ENCODE data around the gene DMBT1.

The DMBT1 gene

GRCh38 chr10:122560279-122560804 is at the start of gene DMBT1:
DMBT1 (plus strand) TSS chr10:122560754; CDS start chr10:122560771, 17 bp downstream.
- no peak for DNase-seq

- DNase-seq: no peak
Measured at GRCh38 chr10:122513053-122513452, 47.5 kb upstream of the DMBT1 start.

- no peak for DNase-seq
Measured at GRCh38 chr10:122514045-122514840, 46.3 kb upstream of the DMBT1 start.

GRCh38 chr10:122515022-122515424 is 45.5 kb upstream of the DMBT1 start:
- DNase-seq: no peak

GRCh38 chr10:122515588-122516231 is 44.8 kb upstream of the DMBT1 start:
- no peak for DNase-seq

GRCh38 chr10:122516734-122517133 is 43.8 kb upstream of the DMBT1 start:
- no peak for DNase-seq

GRCh38 chr10:122519144-122519543 is 41.4 kb upstream of the DMBT1 start:
- DNase-seq: no peak

GRCh38 chr10:122519873-122520272 is 40.7 kb upstream of the DMBT1 start:
- no peak for DNase-seq

GRCh38 chr10:122521011-122521410 is 39.5 kb upstream of the DMBT1 start:
- DNase-seq: no peak

- no peak for DNase-seq
Measured at GRCh38 chr10:122524811-122525210, 35.7 kb upstream of the DMBT1 start.

- no peak for DNase-seq
Measured at GRCh38 chr10:122525788-122526187, 34.8 kb upstream of the DMBT1 start.

GRCh38 chr10:122526892-122527291 is 33.7 kb upstream of the DMBT1 start:
- DNase-seq: no peak

- DNase-seq: no peak
Measured at GRCh38 chr10:122530177-122530576, 30.4 kb upstream of the DMBT1 start.

- DNase-seq: no peak
Measured at GRCh38 chr10:122531261-122531660, 29.3 kb upstream of the DMBT1 start.

- peak; percentile 9 for DNase-seq
Measured at GRCh38 chr10:122531939-122532338, 28.6 kb upstream of the DMBT1 start.

GRCh38 chr10:122532601-122533296 is 27.8 kb upstream of the DMBT1 start:
- no peak for DNase-seq

- DNase-seq: no peak
Measured at GRCh38 chr10:122537545-122537944, 23.0 kb upstream of the DMBT1 start.

GRCh38 chr10:122541541-122542002 is 19.0 kb upstream of the DMBT1 start:
- DNase-seq: no peak

- no peak for DNase-seq
Measured at GRCh38 chr10:122543676-122544445, 16.7 kb upstream of the DMBT1 start.

GRCh38 chr10:122544493-122544892 is 16.1 kb upstream of the DMBT1 start:
- DNase-seq: no peak

GRCh38 chr10:122546242-122546641 is 14.3 kb upstream of the DMBT1 start:
- no peak for DNase-seq

GRCh38 chr10:122548407-122549085 is 12.0 kb upstream of the DMBT1 start:
- no peak for DNase-seq
